HG03439 (cell line): ENCODE measurements around the gene SPANXN4.

ENCODE experiments used
- ATAC-seq: cut with Tn5 transposase; IDR thresholded peaks from one replicate; pipeline ENCODE4 v1.9.1; 2021; ENCODE audit warnings: mild to moderate bottlenecking, moderate library complexity; ENCODE audit not compliant: unreplicated experiment

SPANXN4 gene

GRCh38 chrX:143025628-143026027, at the start of gene SPANXN4:
Gene SPANXN4 (plus strand): TSS chrX:143025928. CDS start chrX:143026015, 87 bp downstream.
- no peak for ATAC-seq

- peak; percentile 93 for ATAC-seq
Observed at GRCh38 chrX:142977128-142977914, 48.4 kb upstream of the SPANXN4 start.

- ATAC-seq, result no peak
Observed at GRCh38 chrX:142978130-142978684, 47.5 kb upstream of the SPANXN4 start.

GRCh38 chrX:142982679-142983078, 43.0 kb upstream of the SPANXN4 start:
- ATAC-seq, result no peak

GRCh38 chrX:142994988-142995387, 30.7 kb upstream of the SPANXN4 start:
- no peak for ATAC-seq

GRCh38 chrX:142998447-142999198, 27.1 kb upstream of the SPANXN4 start:
- no peak for ATAC-seq

GRCh38 chrX:142999199-142999701, 26.5 kb upstream of the SPANXN4 start:
- no peak for ATAC-seq

- ATAC-seq, result no peak
Observed at GRCh38 chrX:143002206-143002605, 23.5 kb upstream of the SPANXN4 start.

- no peak for ATAC-seq
Observed at GRCh38 chrX:143017272-143017671, 8.5 kb upstream of the SPANXN4 start.

GRCh38 chrX:143027275-143027674, 1.5 kb downstream of the SPANXN4 start:
- no peak for ATAC-seq

- ATAC-seq, result no peak
Observed at GRCh38 chrX:143047511-143047910, 21.8 kb downstream of the SPANXN4 start.

GRCh38 chrX:143058120-143058519, 32.4 kb downstream of the SPANXN4 start:
- ATAC-seq, result no peak

- no peak for ATAC-seq
Observed at GRCh38 chrX:143081231-143081630, 55.5 kb downstream of the SPANXN4 start.

- ATAC-seq, result no peak
Observed at GRCh38 chrX:143082537-143082936, 56.8 kb downstream of the SPANXN4 start.
